H1 (cell line): ENCODE data around the gene SMTNL2. TPM values are rescaled to one million over a fixed set of nuclear protein-coding genes. Genes with fewer than 3 reads are reported as not detected.

Experiments used
- RBBP5 ChIP-seq: IDR thresholded peaks from 2 replicates; pipeline ENCODE4 v1.7.1; 2012; ENCODE audit warnings: low read depth, mild to moderate bottlenecking, inconsistent platforms, low read length, moderate library complexity, borderline replicate concordance
- RFX5 ChIP-seq: IDR thresholded peaks from 2 replicates; pipeline ENCODE4 v1.6.1; 2011; ENCODE audit warnings: low read depth, low read length, improper control_type of control experiment, borderline replicate concordance
- polyA plus RNA-seq, 7 experiments: library from polyadenylated mRNA; depleted of rRNA in 3 of 7; stranded (reverse) in 5 of 7; unstranded in 2 of 7; fragments of >200 nt in 5 of 7; fragments of 200-250 nt in 2 of 7; gene quantifications; 1 replicate in 5 of 7; 2 replicates in 1 of 7; 4 replicates in 1 of 7; pipeline versions ENCODE4 v1.2.1 to v1.2.3, GENCODE V29; 2011 to 2013; ENCODE audit warnings: missing spikeins in 2 of 7, mixed read lengths in 2 of 7
- total RNA-seq: library from RNA; stranded (reverse); fragmentation: NEBNext Ultra II Directional; extraction: Animal tissue kit (Norgen Biotek cat#: 25700); gene quantifications from 2 replicates; pipeline ENCODE4 v1.2.1, GENCODE V29; 2021

Gene SMTNL2
- total and polyA plus RNA-seq, 2 of the 8 experiments (the other 6 are each of a cell fraction or from before 2014, with no cell fraction given) = 3.6 to 4.5 TPM

GRCh38 chr17:4558347-4558971 lies 25.9 kb upstream of the SMTNL2 start (continued):
- TF ChIP-seq RBBP5 = no peak
- no peak for TF ChIP-seq RFX5
